HepG2 (cell line): ENCODE results near the gene SPAG7. TPM values are rescaled to one million over a fixed set of nuclear protein-coding genes. Genes with fewer than 3 reads are reported as not detected.

Source experiments
- ETV6 ChIP-seq: sonication (generic); formaldehyde crosslinking; conservative IDR thresholded peaks from 2 replicates; pipeline ENCODE4 v1.4.0; 2020; ENCODE audit warnings: missing genetic modification reagents
- GABPA ChIP-seq, 2 experiments: IDR thresholded peaks; 2 replicates each; pipeline ENCODE4 v1.6.1; 2011 to 2016; ENCODE audit warnings: low read depth in 2 of 2, low read length in 1 of 2, missing biosample characterization in 1 of 2, missing genetic modification characterization in 1 of 2
- KDM5A ChIP-seq: fragments of 200-600 bp; sonication (generic); IDR thresholded peaks from 2 replicates; pipeline ENCODE4 v1.7.0; 2018; ENCODE audit warnings: antibody characterized with exemption, mild to moderate bottlenecking, low read length, borderline replicate concordance
- POLR2G ChIP-seq: fragments of 200-400 bp; formaldehyde crosslinking; IDR thresholded peaks from 2 replicates; pipeline ENCODE4 v1.6.1; 2018; ENCODE audit warnings: mild to moderate bottlenecking, low read depth, low read length, moderate library complexity
- RXRB ChIP-seq: IDR thresholded peaks from 2 replicates; pipeline ENCODE4 v1.6.1; 2016; ENCODE audit warnings: borderline replicate concordance, missing genetic modification reagents, missing compliant biosample characterization
- SOX6 ChIP-seq, 2 experiments: fragments of 450-650 bp in 1 of 2; sonication (generic) in 1 of 2; formaldehyde crosslinking in 1 of 2; IDR thresholded peaks; 2 replicates each; pipeline versions ENCODE4 v1.4.0 to v1.6.1; 2017 to 2020; ENCODE audit warnings: antibody characterized with exemption in 1 of 2, mild to moderate bottlenecking in 1 of 2, missing genetic modification reagents in 1 of 2
- SP2 ChIP-seq: sonication (generic); formaldehyde crosslinking; IDR thresholded peaks from 2 replicates; pipeline ENCODE4 v1.5.1; 2020; ENCODE audit warnings: mild to moderate bottlenecking, missing genetic modification reagents
- TGIF2 ChIP-seq: IDR thresholded peaks from 2 replicates; pipeline ENCODE4 v1.6.1; 2016; ENCODE audit warnings: control low read depth, missing compliant biosample characterization
- ZBTB38 ChIP-seq: sonication (generic); formaldehyde crosslinking; IDR thresholded peaks from 2 replicates; pipeline ENCODE4 v1.5.1; 2020; ENCODE audit warnings: mild to moderate bottlenecking, missing genetic modification reagents
- ZNF274 ChIP-seq: sonication (generic); formaldehyde crosslinking; IDR thresholded peaks from 2 replicates; pipeline ENCODE4 v1.5.1; 2020; ENCODE audit warnings: mild to moderate bottlenecking, missing genetic modification reagents
- ZNF430 ChIP-seq: sonication (generic); formaldehyde crosslinking; IDR thresholded peaks from 2 replicates; pipeline ENCODE4 v1.9.0; 2021; ENCODE audit warnings: mild to moderate bottlenecking, missing genetic modification reagents
- ZNF567 ChIP-seq: sonication (generic); formaldehyde crosslinking; IDR thresholded peaks from 2 replicates; pipeline ENCODE4 v1.8.1; 2023; ENCODE audit warnings: mild to moderate bottlenecking, missing genetic modification reagents, borderline replicate concordance
- ZNF569 ChIP-seq: sonication (generic); formaldehyde crosslinking; IDR thresholded peaks from 2 replicates; pipeline ENCODE4 v1.5.0; 2020; ENCODE audit warnings: mild to moderate bottlenecking, missing genetic modification reagents, moderate library complexity, borderline replicate concordance
- ZNF768 ChIP-seq: sonication (generic); formaldehyde crosslinking; IDR thresholded peaks from 2 replicates; pipeline ENCODE4 v1.4.0; 2020; ENCODE audit warnings: missing genetic modification reagents
- polyA plus RNA-seq, 8 experiments: library from polyadenylated mRNA; depleted of rRNA in 3 of 8; stranded (reverse) in 7 of 8; unstranded in 1 of 8; fragments of >200 nt; fragmentation: Illumina TruSeq in 4 of 8; extraction: Trizol in 4 of 8; gene quantifications; 2 replicates each; pipeline versions ENCODE4 v1.2.1 to v1.2.3, GENCODE V29; 2011 to 2016; ENCODE audit warnings: low read depth in 4 of 8, missing spikeins in 1 of 8, mixed read lengths in 1 of 8; ENCODE audit not compliant: insufficient read depth in 1 of 8
- total RNA-seq, 5 experiments: library from RNA; depleted of rRNA; stranded (reverse); fragments of >200 nt; fragmentation: Illumina TruSeq; extraction: Trizol; gene quantifications; 2 replicates each; pipeline ENCODE4 v1.2.3, GENCODE V29; 2016; ENCODE audit warnings: low read depth in 1 of 5
- TF ChIP-seq, protein P1 (sequence below): sonication (generic); formaldehyde crosslinking; IDR thresholded peaks from 2 replicates; pipeline ENCODE4 v1.4.0; 2020; ENCODE audit warnings: mild to moderate bottlenecking, missing genetic modification reagents
- TF ChIP-seq, protein P2 (sequence below): sonication (generic); formaldehyde crosslinking; IDR thresholded peaks from 2 replicates; pipeline ENCODE4 v1.5.1; 2020; ENCODE audit warnings: missing genetic modification reagents, mild to moderate bottlenecking, borderline replicate concordance
- TF ChIP-seq, protein P3 (sequence below): IDR thresholded peaks from 2 replicates; pipeline ENCODE4 v1.6.1; 2016; ENCODE audit warnings: control low read depth
- TF ChIP-seq, protein P4 (sequence below): sonication (generic); IDR thresholded peaks from 2 replicates; pipeline ENCODE4 v1.6.1; 2016; ENCODE audit warnings: low read depth, borderline replicate concordance

Gene SPAG7
- total and polyA plus RNA-seq, 2 of the 13 experiments (the other 11 are each of a cell fraction or from before 2014, with no cell fraction given): 51.0 to 59.0 TPM

DNA sequence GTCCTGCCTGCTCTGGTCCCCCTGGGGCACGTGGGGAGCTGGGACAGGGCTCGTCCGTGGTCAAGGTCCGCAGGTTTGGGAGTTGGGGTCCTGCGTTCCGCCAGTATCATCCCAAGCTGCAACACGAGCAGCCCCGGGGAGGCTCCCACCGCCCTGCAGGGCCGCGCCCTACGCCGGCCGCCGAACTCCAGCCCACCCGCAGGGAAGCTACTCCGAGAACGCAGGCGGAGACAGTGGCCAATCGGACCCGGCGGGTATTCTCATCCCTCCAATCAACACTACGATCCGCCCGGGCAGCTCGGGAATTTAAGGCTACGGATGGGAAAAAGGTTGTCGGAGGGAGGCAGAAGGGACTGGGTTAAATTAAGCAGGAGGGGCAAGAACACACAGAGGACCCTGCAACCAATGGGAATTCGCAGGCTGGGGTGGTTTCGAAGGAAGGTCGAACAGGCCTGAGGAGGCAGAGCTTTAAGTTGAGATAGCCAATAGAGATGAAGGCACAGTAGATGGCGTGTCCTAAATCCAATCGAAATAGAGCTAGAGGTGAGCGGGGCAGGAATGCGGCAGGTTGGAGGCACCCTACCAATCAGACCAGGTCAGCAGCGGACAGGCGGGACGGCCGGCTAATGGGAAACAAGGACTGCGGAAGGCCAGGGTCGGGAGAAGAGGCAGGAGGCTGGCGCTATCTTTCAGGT lies 626 bp downstream of the SPAG7 start (continued):
- TF ChIP-seq SP2 (CRISPR knock-in tag) (peak; percentile 98), ZNF567 (no peak), ZNF569 (CRISPR knock-in tag) (no peak), ETV6 (CRISPR knock-in tag) (0 out of 2 replicates have a peak, but pooled peaks have one; percentile 24), TGIF2 (peak; percentile 20; the same call in 1 of the 2 replicates), ZBTB38 (peak; percentile 57), ZNF430 (CRISPR knock-in tag) (peak; percentile 66; the same call in 1 of the 2 replicates), GABPA (IDR thresholded peaks at IDR 0.05; ENCODE audit: low read depth, low read length) (peak; percentile 50), GABPA (CRISPR knock-in tag; IDR thresholded peaks at IDR 0.05; ENCODE audit: low read depth) (no peak; the same call in 1 of the 2 replicates), POLR2G (peak; percentile 8), KDM5A (peak; percentile 13; the same call in 1 of the 2 replicates), SOX6 (IDR thresholded peaks at IDR 0.05) (no peak), SOX6 (CRISPR knock-in tag; IDR thresholded peaks at IDR 0.05) (peak; percentile 5; the same call in 1 of the 2 replicates), RXRB (CRISPR knock-in tag) (peak; percentile 31; the same call in 1 of the 2 replicates), ZNF274 (peak; percentile 21; the same call in 1 of the 2 replicates), ZNF768 (CRISPR knock-in tag) (peak; percentile 40; the same call in 1 of the 2 replicates)
- TF ChIP-seq, protein P1, sequence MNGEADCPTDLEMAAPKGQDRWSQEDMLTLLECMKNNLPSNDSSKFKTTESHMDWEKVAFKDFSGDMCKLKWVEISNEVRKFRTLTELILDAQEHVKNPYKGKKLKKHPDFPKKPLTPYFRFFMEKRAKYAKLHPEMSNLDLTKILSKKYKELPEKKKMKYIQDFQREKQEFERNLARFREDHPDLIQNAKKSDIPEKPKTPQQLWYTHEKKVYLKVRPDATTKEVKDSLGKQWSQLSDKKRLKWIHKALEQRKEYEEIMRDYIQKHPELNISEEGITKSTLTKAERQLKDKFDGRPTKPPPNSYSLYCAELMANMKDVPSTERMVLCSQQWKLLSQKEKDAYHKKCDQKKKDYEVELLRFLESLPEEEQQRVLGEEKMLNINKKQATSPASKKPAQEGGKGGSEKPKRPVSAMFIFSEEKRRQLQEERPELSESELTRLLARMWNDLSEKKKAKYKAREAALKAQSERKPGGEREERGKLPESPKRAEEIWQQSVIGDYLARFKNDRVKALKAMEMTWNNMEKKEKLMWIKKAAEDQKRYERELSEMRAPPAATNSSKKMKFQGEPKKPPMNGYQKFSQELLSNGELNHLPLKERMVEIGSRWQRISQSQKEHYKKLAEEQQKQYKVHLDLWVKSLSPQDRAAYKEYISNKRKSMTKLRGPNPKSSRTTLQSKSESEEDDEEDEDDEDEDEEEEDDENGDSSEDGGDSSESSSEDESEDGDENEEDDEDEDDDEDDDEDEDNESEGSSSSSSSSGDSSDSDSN (CRISPR knock-in tag): 0 out of 2 replicates have a peak, but pooled peaks have one; percentile 54
- TF ChIP-seq, protein P2, sequence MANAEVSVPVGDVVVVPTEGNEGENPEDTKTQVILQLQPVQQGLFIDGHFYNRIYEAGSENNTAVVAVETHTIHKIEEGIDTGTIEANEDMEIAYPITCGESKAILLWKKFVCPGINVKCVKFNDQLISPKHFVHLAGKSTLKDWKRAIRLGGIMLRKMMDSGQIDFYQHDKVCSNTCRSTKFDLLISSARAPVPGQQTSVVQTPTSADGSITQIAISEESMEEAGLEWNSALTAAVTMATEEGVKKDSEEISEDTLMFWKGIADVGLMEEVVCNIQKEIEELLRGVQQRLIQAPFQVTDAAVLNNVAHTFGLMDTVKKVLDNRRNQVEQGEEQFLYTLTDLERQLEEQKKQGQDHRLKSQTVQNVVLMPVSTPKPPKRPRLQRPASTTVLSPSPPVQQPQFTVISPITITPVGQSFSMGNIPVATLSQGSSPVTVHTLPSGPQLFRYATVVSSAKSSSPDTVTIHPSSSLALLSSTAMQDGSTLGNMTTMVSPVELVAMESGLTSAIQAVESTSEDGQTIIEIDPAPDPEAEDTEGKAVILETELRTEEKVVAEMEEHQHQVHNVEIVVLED (CRISPR knock-in tag): peak; percentile 24; the same call in 1 of the 2 replicates
- TF ChIP-seq, protein P3, sequence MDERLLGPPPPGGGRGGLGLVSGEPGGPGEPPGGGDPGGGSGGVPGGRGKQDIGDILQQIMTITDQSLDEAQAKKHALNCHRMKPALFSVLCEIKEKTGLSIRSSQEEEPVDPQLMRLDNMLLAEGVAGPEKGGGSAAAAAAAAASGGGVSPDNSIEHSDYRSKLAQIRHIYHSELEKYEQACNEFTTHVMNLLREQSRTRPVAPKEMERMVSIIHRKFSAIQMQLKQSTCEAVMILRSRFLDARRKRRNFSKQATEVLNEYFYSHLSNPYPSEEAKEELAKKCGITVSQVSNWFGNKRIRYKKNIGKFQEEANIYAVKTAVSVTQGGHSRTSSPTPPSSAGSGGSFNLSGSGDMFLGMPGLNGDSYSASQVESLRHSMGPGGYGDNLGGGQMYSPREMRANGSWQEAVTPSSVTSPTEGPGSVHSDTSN (CRISPR knock-in tag): peak; percentile 97
- TF ChIP-seq, protein P4, sequence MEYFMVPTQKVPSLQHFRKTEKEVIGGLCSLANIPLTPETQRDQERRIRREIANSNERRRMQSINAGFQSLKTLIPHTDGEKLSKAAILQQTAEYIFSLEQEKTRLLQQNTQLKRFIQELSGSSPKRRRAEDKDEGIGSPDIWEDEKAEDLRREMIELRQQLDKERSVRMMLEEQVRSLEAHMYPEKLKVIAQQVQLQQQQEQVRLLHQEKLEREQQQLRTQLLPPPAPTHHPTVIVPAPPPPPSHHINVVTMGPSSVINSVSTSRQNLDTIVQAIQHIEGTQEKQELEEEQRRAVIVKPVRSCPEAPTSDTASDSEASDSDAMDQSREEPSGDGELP: 0 out of 2 replicates have a peak, but pooled peaks have one; percentile 6
